HS-27A (cell line): ENCODE data around the gene ZNF554.
"Not testable (repeated sequence)": the region's sequence is repeated elsewhere in the genome, so short reads cannot be mapped to it uniquely, and the experiment has no call there.

Source experiments
- DNase-seq: peaks from one replicate; pipeline ENCODE4 v3.0.0-alpha.2; 2012; ENCODE audit warnings: low read depth, missing footprints

Gene ZNF554

DNA sequence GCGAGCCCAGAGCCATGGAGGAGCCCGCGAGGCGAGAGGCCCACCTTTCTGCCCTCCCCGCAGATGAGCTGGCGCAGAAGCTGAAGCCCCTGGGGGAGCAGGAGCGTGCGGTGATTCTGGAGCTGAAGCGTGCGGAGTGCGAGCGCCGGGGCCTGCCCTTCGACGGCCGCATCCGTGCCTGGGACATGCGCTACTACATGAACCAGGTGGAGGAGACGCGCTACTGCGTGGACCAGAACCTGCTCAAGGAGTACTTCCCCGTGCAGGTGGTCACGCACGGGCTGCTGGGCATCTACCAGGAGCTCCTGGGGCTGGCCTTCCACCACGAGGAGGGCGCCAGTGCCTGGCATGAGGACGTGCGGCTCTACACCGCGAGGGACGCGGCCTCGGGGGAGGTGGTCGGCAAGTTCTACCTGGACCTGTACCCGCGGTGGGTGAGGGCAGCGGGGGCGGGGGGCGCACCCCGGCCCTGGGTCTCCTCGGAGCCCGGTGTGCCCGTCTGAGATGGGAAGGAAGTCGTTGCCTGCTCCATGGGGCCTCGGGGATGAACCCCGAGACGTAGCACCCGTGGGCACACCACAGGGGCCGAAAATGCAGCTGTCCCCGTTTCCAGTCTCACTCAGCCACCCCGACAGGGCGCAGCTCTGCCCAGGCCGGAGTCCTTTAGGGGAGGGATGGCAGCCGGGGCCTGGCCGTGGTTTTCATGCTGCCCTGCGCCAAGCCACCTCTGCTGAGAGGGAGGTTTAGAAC, 12.1 kb upstream of the ZNF554 start:
- DNase-seq: no peak

DNA sequence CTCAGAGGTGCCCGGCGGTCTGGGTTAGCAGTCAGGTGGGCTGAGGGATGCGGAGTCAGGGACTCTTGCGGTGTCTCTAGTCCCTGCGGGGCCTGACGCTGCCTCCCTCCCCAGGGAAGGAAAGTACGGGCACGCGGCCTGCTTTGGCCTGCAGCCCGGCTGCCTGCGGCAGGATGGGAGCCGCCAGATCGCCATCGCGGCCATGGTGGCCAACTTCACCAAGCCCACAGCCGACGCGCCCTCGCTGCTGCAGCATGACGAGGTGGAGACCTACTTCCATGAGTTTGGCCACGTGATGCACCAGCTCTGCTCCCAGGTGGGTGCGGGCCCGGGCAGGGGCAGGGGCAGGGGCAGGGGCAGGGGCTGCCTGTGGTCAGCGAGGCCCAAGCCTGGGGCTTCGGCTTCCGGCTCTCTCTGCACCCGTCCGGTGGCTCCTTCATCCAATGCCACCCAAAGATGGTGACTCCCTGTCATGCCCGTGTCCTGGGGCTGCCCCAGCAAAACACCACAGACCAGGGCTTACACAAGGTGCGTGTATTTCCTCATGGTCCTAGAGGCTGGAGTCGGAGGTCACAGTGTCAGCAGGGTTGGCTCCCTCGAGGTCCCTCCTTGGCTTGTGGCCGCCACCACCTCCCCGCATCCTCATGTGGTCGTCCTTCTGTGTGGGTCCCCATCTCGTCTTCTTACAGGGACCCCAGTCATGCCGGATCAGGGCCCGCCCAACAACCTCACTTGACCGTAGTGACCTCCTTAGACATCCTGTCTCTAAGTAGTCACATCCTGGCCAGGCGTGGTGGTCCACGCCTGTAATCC, 11.3 kb upstream of the ZNF554 start:
- no peak for DNase-seq

DNA sequence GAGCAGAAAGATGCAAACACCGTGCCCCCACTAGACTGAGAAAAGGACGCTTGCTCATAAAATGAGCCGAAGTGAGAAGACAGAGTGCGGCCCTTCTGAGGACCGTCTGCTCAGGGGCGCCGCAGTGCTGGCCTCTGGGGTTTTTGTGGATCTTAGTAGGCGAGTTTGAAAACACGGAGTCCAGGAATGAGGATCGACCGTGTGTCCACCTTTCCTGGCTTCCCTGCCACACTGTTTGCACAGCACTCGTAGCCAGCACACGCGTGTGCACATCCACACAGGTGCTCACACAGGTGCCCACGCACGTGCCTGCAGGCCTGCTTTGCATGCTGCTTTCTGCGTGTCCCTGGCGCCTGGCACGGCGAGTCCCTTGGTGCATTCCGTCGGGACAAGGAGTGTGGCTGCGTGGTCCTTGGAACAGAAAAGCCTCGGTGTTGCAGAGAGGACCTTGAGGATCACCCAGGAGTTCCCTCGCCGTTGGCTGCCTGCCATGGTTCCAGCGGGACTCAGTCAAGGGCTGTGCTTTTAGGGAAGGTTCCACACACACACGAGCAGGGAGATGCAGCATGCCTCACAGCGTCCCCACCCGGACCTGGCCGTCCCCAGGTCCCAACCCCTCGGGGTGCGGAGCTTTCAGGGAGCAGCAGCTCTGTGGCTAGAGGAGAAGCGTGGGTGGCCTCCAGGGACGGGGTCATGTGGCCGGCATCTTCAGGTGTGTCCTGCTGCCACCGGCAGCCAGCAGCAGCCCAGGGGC, 10.1 kb upstream of the ZNF554 start:
- DNase-seq: no peak

DNA sequence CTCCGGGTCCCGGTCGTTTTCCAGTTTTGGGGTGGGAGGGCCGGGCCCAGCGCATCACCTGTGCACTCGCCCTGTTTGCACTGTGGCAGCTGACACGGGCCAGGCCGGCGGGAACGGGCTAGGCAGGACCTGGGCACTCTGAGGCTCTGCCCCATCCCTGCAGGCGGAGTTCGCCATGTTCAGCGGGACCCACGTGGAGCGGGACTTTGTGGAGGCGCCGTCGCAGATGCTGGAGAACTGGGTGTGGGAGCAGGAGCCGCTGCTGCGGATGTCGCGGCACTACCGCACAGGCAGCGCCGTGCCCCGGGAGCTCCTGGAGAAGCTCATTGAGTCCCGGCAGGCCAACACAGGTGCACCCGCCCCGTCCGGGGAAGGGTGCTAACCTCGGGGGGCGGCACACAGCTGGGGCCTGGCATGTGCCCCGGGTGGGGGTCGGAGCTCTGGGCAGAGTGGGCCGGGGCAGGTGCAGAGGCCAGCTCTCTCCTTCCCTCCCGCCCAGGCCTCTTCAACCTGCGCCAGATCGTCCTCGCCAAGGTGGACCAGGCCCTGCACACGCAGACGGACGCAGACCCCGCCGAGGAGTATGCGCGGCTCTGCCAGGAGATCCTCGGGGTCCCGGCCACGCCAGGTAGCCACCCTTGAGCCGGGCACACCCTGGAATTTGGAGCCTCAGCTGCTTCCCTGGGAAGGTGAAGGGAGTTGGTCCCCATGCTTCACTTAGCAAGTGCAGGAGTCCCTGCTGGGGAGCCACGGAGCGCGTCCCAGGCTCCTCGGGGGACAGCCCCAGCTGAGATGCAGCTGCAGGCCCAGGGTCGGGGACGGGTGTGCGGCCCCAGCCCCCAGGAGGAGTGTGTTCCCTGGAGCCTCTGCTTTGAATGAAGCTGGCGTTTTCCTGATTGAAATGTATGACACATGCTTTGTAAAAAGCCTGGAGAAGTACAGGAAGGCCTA, 9.3 kb upstream of the ZNF554 start:
- DNase-seq: no peak

DNA sequence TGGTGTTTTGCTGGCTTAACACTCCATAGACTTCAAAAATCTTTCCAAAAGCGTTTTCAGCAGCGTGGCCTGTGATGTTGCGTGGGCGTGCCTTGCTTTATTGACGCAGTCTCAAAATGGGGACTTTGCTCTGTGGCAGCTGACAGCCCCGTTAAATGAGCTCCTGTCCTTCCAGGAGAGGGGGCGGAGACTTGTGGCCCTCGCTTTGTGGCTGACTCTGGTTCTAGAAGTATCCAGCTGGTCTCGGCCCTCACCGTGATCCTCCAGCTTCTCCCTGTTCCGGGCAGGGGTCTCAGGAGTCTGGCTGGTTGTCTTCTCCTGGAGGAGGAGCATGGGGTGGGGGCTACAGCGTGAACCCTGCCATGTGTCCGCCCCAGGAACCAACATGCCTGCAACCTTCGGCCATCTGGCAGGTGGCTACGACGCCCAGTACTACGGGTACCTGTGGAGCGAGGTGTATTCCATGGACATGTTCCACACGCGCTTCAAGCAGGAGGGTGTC, 8.4 kb upstream of the ZNF554 start:
- DNase-seq: no peak

DNA sequence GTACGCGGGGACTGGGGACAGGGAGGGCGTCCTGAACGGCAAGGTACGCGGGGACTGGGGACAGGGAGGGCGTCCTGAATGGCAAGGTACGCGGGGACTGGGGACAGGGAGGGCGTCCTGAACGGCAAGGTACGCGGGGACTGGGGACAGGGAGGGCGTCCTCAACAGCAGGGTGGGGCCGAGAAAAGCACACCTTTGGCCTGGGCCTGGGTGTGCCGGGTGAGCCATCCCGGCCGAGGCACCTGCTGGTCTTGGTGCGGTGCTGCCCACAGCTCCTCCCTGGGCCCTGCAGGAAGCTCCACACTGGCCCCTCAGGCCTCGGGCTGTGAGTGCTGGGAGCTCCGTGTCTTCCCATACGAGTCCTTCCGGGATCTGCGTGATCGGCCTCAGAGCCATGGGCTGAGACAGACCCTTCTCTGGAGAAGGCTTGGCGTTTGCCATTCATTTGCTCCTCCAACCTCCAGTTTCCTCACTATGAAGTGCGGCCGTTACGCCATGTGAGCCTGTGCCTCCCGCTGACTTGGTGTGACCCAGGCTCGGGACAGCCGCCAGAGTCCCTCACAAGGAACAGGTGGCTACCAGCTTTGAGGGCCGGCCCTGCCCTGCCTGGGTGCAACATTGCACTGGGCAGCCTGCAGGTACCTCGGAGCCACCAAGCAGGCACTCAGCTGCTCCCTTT, 7.8 kb upstream of the ZNF554 start:
- DNase-seq: no peak

DNA sequence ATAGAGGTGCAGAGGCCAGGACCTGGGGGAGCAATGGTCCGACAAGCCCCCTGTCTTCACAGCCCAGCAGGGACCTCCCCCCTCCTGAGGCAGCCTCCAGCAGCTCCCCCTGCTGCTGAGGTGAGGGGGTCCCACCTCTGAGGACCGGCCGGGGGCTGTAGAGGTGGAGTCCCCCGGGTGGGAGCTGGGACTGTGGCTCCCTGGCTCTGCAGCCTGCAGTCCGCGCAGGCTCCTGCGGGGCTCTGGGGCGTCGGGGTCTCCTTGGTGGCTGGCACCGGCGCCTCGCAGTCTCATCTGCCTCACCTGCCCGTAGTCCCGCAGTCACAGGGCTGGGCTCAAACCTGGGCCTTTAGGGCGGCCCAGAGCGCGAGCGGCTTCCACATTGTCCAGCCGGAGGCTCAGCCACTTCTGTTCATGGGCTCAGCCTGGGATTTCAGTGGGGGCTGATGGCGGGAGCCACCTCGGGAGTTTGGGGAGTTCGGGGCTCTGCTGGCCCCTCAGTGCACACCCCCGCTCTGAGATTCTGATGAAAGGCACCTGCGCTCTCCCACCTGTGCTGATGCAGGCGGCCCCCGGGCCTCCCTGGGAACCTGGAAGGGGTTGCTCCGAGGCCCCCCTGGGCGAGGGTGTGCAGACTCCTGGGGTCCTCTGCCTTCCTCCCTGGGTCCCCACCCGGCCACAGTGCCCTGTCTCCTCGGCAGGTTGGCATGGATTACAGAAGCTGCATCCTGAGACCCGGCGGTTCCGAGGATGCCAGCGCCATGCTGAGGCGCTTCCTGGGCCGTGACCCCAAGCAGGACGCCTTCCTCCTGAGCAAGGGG, 7.0 kb upstream of the ZNF554 start:
- no peak for DNase-seq

DNA sequence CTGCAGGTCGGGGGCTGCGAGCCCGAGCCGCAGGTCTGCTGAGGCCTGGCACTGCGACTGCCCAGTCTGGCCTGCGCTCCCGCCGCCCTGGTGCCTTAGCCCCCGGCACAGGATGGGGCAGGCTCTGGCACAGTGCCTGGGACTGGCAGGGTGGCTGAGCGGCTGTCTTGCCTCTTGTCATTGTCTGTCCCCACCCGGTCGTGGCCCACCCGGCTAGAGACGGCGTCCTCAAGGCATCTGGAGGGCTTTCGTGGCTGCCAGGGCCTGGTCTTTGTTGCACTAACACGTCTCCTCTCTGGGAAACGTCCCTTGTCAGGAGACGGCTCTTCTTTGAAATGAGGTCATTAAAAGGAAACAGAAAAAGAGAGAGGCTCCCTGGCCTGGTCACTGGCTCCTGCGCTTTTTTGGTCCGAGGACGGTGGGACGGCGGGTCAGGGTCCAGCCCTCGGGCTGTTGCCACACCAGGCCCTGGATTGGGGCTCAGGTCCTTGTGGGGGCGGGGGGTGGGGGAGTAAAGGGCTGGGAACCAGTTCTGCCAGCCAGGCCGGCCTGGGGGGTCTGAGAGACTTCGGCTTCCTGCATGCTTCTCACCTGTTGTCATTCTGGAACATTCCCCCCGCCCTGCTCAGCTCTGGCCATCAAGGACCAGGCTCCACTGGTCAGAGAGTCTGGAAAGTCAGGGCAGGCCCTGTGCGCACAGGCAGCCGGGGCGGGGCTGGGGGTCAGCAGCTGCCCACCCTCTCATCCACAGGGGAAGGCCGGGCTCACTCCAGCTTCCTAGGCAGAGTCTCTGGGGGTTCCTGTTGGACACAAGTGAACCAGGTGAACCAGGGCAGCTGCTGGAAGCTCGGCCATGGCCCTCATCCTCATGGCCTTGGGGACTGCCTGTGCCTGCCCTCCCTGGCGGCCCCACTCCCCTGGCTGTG, 6.2 kb upstream of the ZNF554 start:
- DNase-seq: no peak

DNA sequence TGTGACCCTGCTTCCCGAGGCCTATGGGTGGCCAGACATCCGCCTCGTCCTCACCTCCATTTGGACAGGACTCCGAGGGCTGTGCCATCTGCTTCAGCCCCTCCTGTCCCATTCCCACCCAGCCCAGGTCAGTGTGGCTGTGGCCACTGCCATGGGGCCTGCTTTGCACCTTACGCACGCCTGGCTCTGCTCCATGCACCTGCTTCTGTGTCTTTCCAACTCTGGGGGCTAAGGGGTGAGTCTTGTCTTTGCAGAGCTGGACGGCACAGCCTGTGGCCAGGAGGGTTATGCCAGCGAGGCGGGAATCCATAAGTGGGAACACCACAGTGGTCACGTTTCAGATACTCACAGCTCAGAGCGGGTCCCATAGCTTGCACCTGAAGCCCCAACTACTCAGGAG, 5.2 kb upstream of the ZNF554 start:
- DNase-seq: no peak

DNA sequence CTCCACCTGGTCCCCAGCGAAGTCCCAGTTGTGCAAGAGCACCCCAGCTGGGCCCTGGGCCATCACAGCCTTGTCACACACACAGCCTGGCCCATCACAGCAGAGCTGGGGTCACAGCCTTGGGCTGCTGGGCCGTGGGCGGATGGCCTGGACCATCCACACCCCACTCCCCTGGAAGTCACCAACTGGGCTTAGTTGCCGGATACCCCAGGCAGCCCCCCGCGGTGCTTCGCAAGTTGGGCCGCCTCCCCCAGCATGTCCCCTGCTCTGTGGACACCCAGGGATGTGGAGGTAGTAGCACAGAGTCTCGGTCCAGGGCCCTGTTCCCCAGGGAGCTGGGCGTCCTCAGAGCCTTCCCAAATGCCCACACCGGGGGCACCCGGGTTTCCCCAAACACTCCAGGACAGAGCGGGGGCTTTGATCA, 4.5 kb upstream of the ZNF554 start:
- DNase-seq: no peak

DNA sequence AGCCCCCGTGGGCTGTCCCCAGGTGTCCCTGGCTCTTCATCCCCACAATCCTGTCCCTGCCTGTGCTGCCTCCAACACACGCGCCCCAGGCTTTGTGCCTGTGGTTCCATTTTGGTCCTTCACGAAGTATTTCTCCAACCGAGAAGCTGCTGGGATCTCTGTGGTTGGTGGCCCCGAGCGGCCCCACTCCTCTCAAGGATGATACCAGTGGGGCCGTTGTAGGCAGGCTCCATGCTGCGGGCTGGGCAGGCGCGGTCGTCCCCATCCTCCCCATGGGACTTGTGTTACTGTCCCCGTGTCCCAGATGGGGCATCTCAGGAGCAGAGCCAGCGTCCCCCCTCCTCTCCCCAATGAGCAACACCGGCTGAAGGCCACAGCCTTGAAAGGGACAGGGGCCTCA, 3.7 kb upstream of the ZNF554 start:
- no peak for DNase-seq

DNA sequence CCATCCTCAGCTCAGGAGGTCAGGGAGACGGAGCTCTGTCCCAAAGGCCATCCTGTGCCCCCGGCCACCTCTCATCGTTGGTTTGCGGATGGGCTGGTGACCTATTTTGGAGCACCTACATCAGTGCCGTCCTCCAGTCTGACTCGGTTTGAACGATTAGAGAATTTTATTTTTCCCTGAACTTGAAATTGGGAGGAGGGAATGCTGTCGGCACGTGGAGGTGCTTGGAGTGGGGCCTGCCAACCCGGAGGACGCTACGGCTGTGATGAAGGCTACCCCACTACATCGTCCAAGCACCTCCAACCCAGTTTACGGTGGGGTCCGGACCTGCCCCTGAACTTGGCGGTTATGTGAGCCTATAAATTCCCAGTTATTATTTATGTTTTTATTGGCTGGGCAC, 3.0 kb upstream of the ZNF554 start:
- DNase-seq: no peak

DNA sequence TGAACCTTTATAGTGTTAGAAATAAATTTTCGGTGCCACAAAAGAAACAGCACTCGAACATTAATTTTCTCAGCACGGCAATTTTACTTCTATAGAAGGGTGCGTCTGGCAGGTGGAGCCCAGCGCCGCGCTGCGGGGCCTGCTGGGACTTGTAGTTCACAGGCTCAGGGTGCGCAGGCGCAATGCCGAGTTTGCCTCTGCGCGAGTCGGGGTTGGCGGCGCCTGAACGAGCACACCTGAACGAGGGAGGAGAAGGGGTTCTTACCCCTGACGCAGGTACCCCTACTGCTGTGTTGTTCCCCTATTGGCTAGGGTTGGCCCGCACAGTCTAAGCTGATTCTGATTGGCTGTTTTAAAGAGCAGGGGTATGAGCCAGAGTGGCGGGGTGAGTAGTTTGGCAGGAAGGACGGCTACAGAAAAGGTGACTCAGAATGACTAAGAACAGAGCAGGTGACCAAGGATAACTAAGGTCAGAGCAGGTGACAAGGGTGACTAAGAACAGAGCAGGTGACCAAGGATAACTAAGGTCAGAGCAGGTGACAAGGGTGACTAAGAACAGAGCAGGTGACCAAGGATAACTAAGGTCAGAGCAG, 2.3 kb upstream of the ZNF554 start:
- not testable (repeated sequence) for DNase-seq

DNA sequence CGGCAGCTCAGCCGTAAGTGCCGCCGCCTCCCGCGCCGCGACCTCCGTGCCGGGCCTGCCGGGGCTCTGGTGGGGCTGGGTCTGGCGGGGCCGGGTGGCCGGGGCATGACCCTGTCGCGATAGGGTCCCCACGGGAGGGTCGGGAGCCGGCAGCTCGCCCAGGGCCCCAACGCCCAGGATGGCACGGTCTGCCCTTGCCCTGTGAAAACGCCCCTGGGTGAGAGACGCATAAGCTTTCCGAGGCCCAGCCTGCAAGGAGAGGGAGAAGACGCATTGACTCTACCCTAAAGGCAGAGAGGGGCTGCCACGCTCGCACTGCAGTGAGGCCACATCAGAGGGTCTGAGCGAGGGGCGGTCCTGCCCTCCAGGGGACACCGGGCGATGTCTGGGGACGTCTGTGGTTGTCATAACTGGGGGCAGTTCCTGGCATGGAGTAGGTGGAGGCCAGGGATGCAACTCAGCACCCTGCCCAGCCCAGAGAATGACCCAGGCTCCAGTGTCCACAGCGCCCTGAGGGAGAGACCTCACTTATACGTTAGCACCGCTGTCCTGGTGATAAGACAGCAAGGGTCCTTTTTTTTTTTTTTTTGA, 539 bp downstream of the ZNF554 start:
- DNase-seq: no peak

DNA sequence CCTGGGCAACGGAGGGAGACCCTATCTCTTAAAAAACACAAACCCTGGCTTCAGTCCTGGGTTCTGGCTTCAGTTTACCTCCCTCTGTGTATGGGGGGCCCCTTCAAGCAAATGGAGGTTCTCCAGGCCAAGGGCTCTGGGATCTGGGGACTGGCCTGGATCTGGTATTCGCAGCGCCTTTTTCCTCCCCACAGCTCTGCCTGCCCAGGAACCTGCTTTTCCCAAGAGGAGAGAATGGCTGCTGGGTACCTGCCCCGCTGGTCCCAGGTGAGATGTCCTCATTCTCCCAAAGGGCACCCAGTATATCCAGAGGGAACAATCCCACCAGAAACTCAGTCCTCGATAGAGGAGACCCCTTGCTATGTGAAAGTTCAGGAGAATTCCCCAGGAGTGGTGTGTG, 3.2 kb downstream of the ZNF554 start:
- DNase-seq: no peak

DNA sequence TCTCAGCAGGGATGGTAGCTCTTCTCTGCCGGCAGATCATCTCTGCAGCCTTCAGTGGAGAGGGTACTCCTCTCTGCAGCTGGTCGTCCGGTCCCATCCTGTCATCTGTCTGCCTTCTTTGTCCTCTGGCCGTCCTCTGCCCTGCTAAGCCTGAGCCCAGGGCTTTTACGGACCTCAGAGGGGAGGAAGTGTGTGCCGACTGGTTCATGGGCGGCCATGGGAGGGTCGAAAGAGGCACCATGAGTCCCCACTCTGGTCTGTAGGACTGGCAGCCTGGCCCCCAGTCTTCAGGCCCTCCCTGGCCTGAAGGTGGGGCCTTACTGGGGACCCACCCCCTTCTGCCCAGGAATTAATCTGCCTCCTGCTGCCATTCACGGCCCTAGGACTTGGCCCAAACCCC, 4.0 kb downstream of the ZNF554 start:
- no peak for DNase-seq

DNA sequence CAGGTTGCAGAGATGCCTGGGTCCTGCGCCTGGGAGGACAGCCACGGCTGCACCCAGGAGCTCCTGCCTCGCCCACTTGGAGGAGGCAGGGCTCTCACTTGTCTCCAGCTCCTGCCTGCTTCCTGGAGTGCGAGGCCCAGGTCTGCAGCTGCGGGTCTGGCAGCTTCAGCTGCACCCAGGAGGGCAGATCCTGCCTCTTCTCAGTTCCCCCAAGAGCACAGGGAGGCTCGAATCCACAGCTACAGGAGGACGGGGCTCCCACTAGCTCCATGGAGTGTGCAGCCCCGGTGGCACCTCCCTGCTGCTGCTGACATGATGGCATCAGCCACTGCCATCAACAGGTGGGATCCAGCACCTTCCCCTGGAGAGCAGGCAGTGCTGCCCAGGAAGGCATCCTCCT, 4.5 kb downstream of the ZNF554 start:
- no peak for DNase-seq

DNA sequence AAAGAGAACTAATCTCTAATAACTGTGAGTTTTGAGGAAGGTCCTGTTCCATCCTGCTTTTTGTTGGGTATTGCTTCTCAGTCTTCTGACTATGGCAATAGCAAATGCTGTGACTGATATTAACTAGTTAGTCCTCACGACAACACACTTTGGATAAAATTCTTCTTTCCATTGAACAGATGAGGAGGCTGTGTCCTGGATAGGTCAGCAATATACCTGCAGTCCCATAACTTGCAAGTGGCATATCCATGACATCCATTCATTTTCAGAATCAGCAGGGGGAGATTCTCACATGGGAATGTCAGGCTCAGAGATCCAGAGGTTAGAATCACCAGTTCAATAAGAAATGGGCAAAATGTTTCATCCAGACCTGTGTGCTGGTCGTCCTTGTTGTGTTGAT, 7.4 kb downstream of the ZNF554 start:
- no peak for DNase-seq
